NOMO-1 treated with dmso at 0.1 percent for 144 hours (cell line): ENCODE results near the gene LHFPL4.
"Not testable (repeated sequence)": the region's sequence is repeated elsewhere in the genome, so short reads cannot be mapped to it uniquely, and the experiment has no call there.

ENCODE experiments used
- DNase-seq: peaks from one replicate; lab custom pipeline; 2025; ENCODE audit not compliant: unreplicated experiment; lab: John Stamatoyannopoulos, UW

LHFPL4 gene

GRCh38 chr3:9542182-9542581 lies 11.4 kb downstream of the LHFPL4 start:
- no peak for DNase-seq

- DNase-seq = no peak
Observed at GRCh38 chr3:9536212-9536611, 17.4 kb downstream of the LHFPL4 start.

GRCh38 chr3:9534429-9534828 lies 19.2 kb downstream of the LHFPL4 start:
- DNase-seq = no peak

- no peak for DNase-seq
Observed at GRCh38 chr3:9525078-9525477, 28.5 kb downstream of the LHFPL4 start.

GRCh38 chr3:9514956-9515355 lies 38.7 kb downstream of the LHFPL4 start:
- no peak for DNase-seq

GRCh38 chr3:9514306-9514705 lies 39.3 kb downstream of the LHFPL4 start:
- DNase-seq = no peak

GRCh38 chr3:9512456-9513045 lies 41.1 kb downstream of the LHFPL4 start:
- no peak for DNase-seq

GRCh38 chr3:9508781-9509180 lies 44.8 kb downstream of the LHFPL4 start:
- no peak for DNase-seq

GRCh38 chr3:9507586-9508578 lies 45.7 kb downstream of the LHFPL4 start:
- no peak for DNase-seq

- peak; percentile 20 for DNase-seq
Observed at GRCh38 chr3:9503283-9503682, 50.3 kb downstream of the LHFPL4 start.

GRCh38 chr3:9501226-9501625 lies 52.4 kb downstream of the LHFPL4 start:
- DNase-seq = no peak

- DNase-seq = peak; percentile 21
Observed at GRCh38 chr3:9500108-9501050, 53.2 kb downstream of the LHFPL4 start.

GRCh38 chr3:9499455-9500107 lies 54.0 kb downstream of the LHFPL4 start:
- no peak for DNase-seq

GRCh38 chr3:9498781-9499180 lies 54.8 kb downstream of the LHFPL4 start:
- DNase-seq = no peak

- no peak for DNase-seq
Observed at GRCh38 chr3:9497821-9498565, 55.6 kb downstream of the LHFPL4 start.

GRCh38 chr3:9496893-9497292 lies 56.7 kb downstream of the LHFPL4 start:
- DNase-seq = no peak

- not testable (repeated sequence) for DNase-seq
Observed at GRCh38 chr3:9494036-9494435, 59.6 kb downstream of the LHFPL4 start.

- DNase-seq = no peak
Observed at GRCh38 chr3:9491506-9491905, 62.1 kb downstream of the LHFPL4 start.

- DNase-seq = no peak
Observed at GRCh38 chr3:9485248-9485647, 68.4 kb downstream of the LHFPL4 start.

GRCh38 chr3:9480265-9480664 lies 73.4 kb downstream of the LHFPL4 start:
- DNase-seq = no peak
